Body of pancreas (tissue), 4 donors: ENCODE measurements around the gene KLF16.

ENCODE experiments used
- POLR2A ChIP-seq, 3 donors: fragments of 450-650 bp; IDR thresholded peaks; one replicate each; pipeline ENCODE4 v1.6.1; 2016; ENCODE audit warnings: antibody characterized with exemption in 3 of 3, mild to moderate bottlenecking in 2 of 3
- TF ChIP-seq, protein P1 (sequence below), 7 experiments: fragments of 450-650 bp in 4 of 7; fragments of 200-600 bp in 3 of 7; sonication (generic) in 3 of 7; IDR thresholded peaks; one replicate each; pipeline ENCODE4 v1.5.1; 2016 to 2019; ENCODE audit warnings: antibody characterized with exemption in 7 of 7

DNA sequence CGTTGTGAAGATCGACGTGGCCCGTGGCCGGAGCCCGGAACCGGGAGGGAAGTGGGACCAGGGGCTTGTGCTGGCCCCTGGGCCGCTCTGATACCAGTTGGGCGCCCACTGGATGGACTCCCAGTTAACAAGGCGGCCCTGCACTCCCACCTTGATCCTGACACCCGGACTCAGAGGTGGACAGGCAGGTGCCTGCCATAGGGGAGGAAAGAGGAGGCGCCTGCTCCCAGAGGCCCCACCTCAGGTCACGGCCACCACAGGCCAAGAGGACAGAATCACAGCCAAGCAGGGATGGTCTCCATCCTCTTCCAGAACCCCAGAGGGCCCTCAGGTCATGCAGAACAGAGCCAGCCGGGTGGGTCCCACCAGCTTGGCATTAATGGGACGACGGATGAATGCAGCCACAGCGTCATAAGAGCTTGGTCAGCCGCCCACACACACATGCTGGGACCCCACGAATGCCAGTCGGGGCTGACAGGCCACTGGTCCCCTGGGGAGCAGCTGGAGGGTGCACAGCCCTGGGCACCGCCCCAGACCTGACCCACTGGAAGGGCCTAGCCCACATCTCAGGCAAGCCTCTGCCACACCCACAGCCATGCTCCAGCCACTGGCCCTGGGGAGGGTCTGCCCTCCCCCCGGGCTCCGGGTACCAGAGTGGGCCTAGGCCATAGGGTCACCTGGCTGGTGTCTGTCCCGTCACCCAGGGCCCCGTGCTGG is 9.6 kb upstream of the KLF16 start:
- TF ChIP-seq, protein P1, sequence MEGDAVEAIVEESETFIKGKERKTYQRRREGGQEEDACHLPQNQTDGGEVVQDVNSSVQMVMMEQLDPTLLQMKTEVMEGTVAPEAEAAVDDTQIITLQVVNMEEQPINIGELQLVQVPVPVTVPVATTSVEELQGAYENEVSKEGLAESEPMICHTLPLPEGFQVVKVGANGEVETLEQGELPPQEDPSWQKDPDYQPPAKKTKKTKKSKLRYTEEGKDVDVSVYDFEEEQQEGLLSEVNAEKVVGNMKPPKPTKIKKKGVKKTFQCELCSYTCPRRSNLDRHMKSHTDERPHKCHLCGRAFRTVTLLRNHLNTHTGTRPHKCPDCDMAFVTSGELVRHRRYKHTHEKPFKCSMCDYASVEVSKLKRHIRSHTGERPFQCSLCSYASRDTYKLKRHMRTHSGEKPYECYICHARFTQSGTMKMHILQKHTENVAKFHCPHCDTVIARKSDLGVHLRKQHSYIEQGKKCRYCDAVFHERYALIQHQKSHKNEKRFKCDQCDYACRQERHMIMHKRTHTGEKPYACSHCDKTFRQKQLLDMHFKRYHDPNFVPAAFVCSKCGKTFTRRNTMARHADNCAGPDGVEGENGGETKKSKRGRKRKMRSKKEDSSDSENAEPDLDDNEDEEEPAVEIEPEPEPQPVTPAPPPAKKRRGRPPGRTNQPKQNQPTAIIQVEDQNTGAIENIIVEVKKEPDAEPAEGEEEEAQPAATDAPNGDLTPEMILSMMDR (IDR thresholded peaks at IDR 0.05), result no peak
- no peak for TF ChIP-seq POLR2A (IDR thresholded peaks at IDR 0.05)
